Panc1 (cell line): ENCODE measurements around the gene ZNF248. TPM values are rescaled to one million over a fixed set of nuclear protein-coding genes. Genes with fewer than 3 reads are reported as not detected.

Experiments used
- ATAC-seq: fragments of 200-7000 bp; cut with Tn5 transposase; 2 replicates; pipeline ENCODE4 v1.9.1; 2020; ENCODE audit warnings: mild to moderate bottlenecking, moderate library complexity
- BruUV-seq: library from RNA; stranded (reverse); fragments of 400-500 nt; replicated peaks from 2 replicates; lab custom pipeline; 2021; lab: Mats Ljungman, UMichigan
- CTCF ChIA-PET: fragments of 300-600 bp; sonication (Branson Sonifier 250); formaldehyde crosslinking; loops from one replicate; lab custom pipeline; 2022; ENCODE audit warnings: antibody characterized with exemption; lab: Charles Lee
- POLR2A ChIA-PET: fragments of 300-600 bp; sonication (Branson Sonifier 250); formaldehyde crosslinking; loops from one replicate; lab custom pipeline; 2022; ENCODE audit warnings: antibody characterized with exemption; lab: Charles Lee
- DNase-seq: peaks from one replicate; pipeline ENCODE4 v3.0.0-alpha.2; 2010; ENCODE audit warnings: low read depth, low spot score
- H3K27ac ChIP-seq: 2 replicates; pipeline ENCODE4 v1.5.1; 2011; ENCODE audit warnings: mild to moderate bottlenecking, low read length, inconsistent platforms
- H3K27me3 ChIP-seq: fragments of 200-500 bp; sonication (Bioruptor generic); 2 replicates; pipeline ENCODE4 v1.6.0; 2014; ENCODE audit warnings: low read length, inconsistent platforms; ENCODE audit not compliant: control insufficient read depth, insufficient read depth
- H3K36me3 ChIP-seq: fragments of 200-500 bp; sonication (Bioruptor generic); 2 replicates; pipeline ENCODE4 v1.5.1; 2014; ENCODE audit warnings: inconsistent platforms, mild to moderate bottlenecking, low read length, moderate library complexity; ENCODE audit not compliant: control insufficient read depth, insufficient read depth
- H3K4me1 ChIP-seq: 2 replicates; pipeline ENCODE4 v1.5.1; 2011; ENCODE audit warnings: inconsistent platforms, mild to moderate bottlenecking, low read length, moderate library complexity; ENCODE audit not compliant: control insufficient read depth, insufficient read depth
- H3K4me3 ChIP-seq, 2 experiments: 2 replicates each; pipeline ENCODE4 v1.5.1; 2011 to 2012; ENCODE audit warnings: low read depth in 2 of 2, low read length in 2 of 2, mild to moderate bottlenecking in 2 of 2, inconsistent platforms in 1 of 2, moderate library complexity in 1 of 2
- H3K9me3 ChIP-seq: fragments of 200-500 bp; sonication (Bioruptor generic); 2 replicates; pipeline ENCODE4 v1.5.1; 2014; ENCODE audit warnings: low read depth, mild to moderate bottlenecking, inconsistent platforms, low read length, moderate library complexity; ENCODE audit not compliant: control insufficient read depth, insufficient read depth
- CTCF ChIP-seq: fragments of 450-650 bp; IDR thresholded peaks from 2 replicates; pipeline ENCODE4 v1.5.1; 2017; ENCODE audit warnings: mild to moderate bottlenecking
- POLR2AphosphoS5 ChIP-seq: IDR thresholded peaks from 2 replicates; pipeline ENCODE4 v1.6.1; 2012; ENCODE audit warnings: mild to moderate bottlenecking, low read depth, low read length, moderate library complexity
- REST ChIP-seq, 2 experiments: IDR thresholded peaks; 2 replicates each; pipeline ENCODE4 v1.6.1; 2011 to 2012; ENCODE audit warnings: low read depth in 2 of 2, control low read depth in 1 of 2, low read length in 1 of 2, mild to moderate bottlenecking in 1 of 2, moderate library complexity in 1 of 2; ENCODE audit not compliant: insufficient read depth in 1 of 2
- SIN3A ChIP-seq: IDR thresholded peaks from 2 replicates; pipeline ENCODE4 v1.6.1; 2012; ENCODE audit warnings: low read depth, mild to moderate bottlenecking, low read length, moderate library complexity, borderline replicate concordance; ENCODE audit not compliant: insufficient read depth
- TCF7L2 ChIP-seq: IDR thresholded peaks from 2 replicates; pipeline ENCODE4 v1.6.1; 2011; ENCODE audit warnings: mild to moderate bottlenecking, low read depth, low read length, inconsistent platforms
- in situ Hi-C: cut with HindIII; loops from 2 replicates; pipeline ENCODE4 v1.10.0; 2016; ENCODE audit warnings: low sequenced_read_pairs, low pct_unique_long_range_greater_than_20kb
- intact Hi-C: fragments of 100-400 bp; cut with micrococcal nuclease; formaldehyde crosslinking; loops from one replicate; pipeline ENCODE4 v1.10.0; 2022; ENCODE audit not compliant: unreplicated experiment
- total RNA-seq: library from RNA; stranded (reverse); gene quantifications from one replicate; pipeline ENCODE4 v1.2.1, GENCODE V29; 2021; ENCODE audit not compliant: unreplicated experiment

ZNF248 gene
- total RNA-seq, 1 experiment from 2014 or later: 8.1 TPM

- intact Hi-C loops (no loop called here), in situ Hi-C loops (no loop called here)
- no peak for TF ChIP-seq TCF7L2
- no peak for TF ChIP-seq CTCF
- no peak for TF ChIP-seq REST (IDR thresholded peaks at IDR 0.05; ENCODE audit: insufficient read depth in 1 of 2, low read depth in 2 of 2, low read length in 1 of 2)
- TF ChIP-seq SIN3A: no peak
- no peak for TF ChIP-seq POLR2AphosphoS5
Observed at GRCh38 chr10:37763132-37763531, 94.3 kb downstream of the ZNF248 start.

GRCh38 chr10:37762287-37762686, 95.1 kb downstream of the ZNF248 start:
- no peak for TF ChIP-seq POLR2AphosphoS5
- no peak for TF ChIP-seq REST (IDR thresholded peaks at IDR 0.05; ENCODE audit: insufficient read depth in 1 of 2, low read depth in 2 of 2, low read length in 1 of 2)
- TF ChIP-seq CTCF: no peak
- no peak for TF ChIP-seq TCF7L2
- TF ChIP-seq SIN3A: no peak
- ATAC-seq (no peak), DNase-seq (no peak)
- H3K36me3 ChIP-seq: no peaks in the 10 kb centered on the region
- BruUV-seq: no TSS peak
- H3K27ac ChIP-seq: no peak overlapping the region
- intact Hi-C loops: no loop called here
- in situ Hi-C loops: no loop called here
- ChIA-PET CTCF (no interaction called here), POLR2A (no interaction called here)
- H3K4me1 ChIP-seq: no peaks in the 10 kb centered on the region
- no peak overlapping the region for H3K4me3 ChIP-seq
- no peaks in the 10 kb centered on the region for H3K9me3 ChIP-seq
- H3K27me3 ChIP-seq: no peaks in the 10 kb centered on the region

More at GRCh38 chr10:37763132-37763531, 94.3 kb downstream of the ZNF248 start:
- no peak for ATAC-seq
- Histone ChIP-seq H3K9me3 (no peaks in the 10 kb centered on the region), H3K36me3 (no peaks in the 10 kb centered on the region), H3K27ac (no peak overlapping the region), H3K27me3 (no peaks in the 10 kb centered on the region), H3K4me3 (no peak overlapping the region), H3K4me1 (no peaks in the 10 kb centered on the region)
- BruUV-seq: no TSS peak
- CTCF ChIA-PET: no interaction called here
- no peak for DNase-seq
- POLR2A ChIA-PET: no interaction called here
